Activated CD4-positive, alpha-beta T cell treated with anti-CD3 and anti-CD28 coated beads, Interleukin-2, Interleukin-4, amounts not matched to agents 100 ng/mL and 50 ng/mL, durations not matched to agents 16 hours and 8 hours (primary cell): Measurements from ENCODE around the gene ARID1A.
A peak's percentile ranks its signal among the peaks of the same experiment; 100 is the strongest.

ENCODE experiments used
- DNase-seq: peaks from one replicate; pipeline ENCODE4 v3.0.0-alpha.2; 2020; ENCODE audit warnings: low spot score

ARID1A gene

GRCh38 chr1:26728645-26729044 lies 32.8 kb downstream of the ARID1A start:
- no peak for DNase-seq

GRCh38 chr1:26729633-26730032 lies 33.8 kb downstream of the ARID1A start:
- no peak for DNase-seq

GRCh38 chr1:26730695-26731094 lies 34.9 kb downstream of the ARID1A start:
- DNase-seq: no peak

GRCh38 chr1:26731233-26731902 lies 35.6 kb downstream of the ARID1A start:
- DNase-seq: no peak

- DNase-seq: no peak
These were observed 37.6 kb downstream of the ARID1A start for GRCh38 chr1:26733392-26733791.

GRCh38 chr1:26733982-26734381 lies 38.2 kb downstream of the ARID1A start:
- no peak for DNase-seq

GRCh38 chr1:26734501-26735058 lies 38.8 kb downstream of the ARID1A start:
- DNase-seq: no peak

- no peak for DNase-seq
These were observed 43.6 kb downstream of the ARID1A start for GRCh38 chr1:26739329-26739914.

- no peak for DNase-seq
These were observed 44.3 kb downstream of the ARID1A start for GRCh38 chr1:26740023-26740634.

- no peak for DNase-seq
These were observed 45.1 kb downstream of the ARID1A start for GRCh38 chr1:26740952-26741351.

- DNase-seq: no peak
These were observed 47.7 kb downstream of the ARID1A start for GRCh38 chr1:26743426-26744059.

GRCh38 chr1:26744075-26744959 lies 48.5 kb downstream of the ARID1A start:
- peak; percentile 97 for DNase-seq

GRCh38 chr1:26745191-26745590 lies 49.4 kb downstream of the ARID1A start:
- no peak for DNase-seq

GRCh38 chr1:26747048-26747447 lies 51.2 kb downstream of the ARID1A start:
- no peak for DNase-seq

- no peak for DNase-seq
These were observed 52.5 kb downstream of the ARID1A start for GRCh38 chr1:26748351-26748750.

- DNase-seq: no peak
These were observed 53.6 kb downstream of the ARID1A start for GRCh38 chr1:26749458-26749857.

GRCh38 chr1:26750428-26750827 lies 54.6 kb downstream of the ARID1A start:
- DNase-seq: no peak

GRCh38 chr1:26752519-26752918 lies 56.7 kb downstream of the ARID1A start:
- no peak for DNase-seq

- no peak for DNase-seq
These were observed 58.5 kb downstream of the ARID1A start for GRCh38 chr1:26754086-26754874.

- no peak for DNase-seq
These were observed 62.5 kb downstream of the ARID1A start for GRCh38 chr1:26758358-26758757.

- DNase-seq: no peak
These were observed 63.7 kb downstream of the ARID1A start for GRCh38 chr1:26759531-26759930.
